ENCODE results near the gene FAM171A1.

The FAM171A1 gene

GRCh38 chr10:15201589-15202300 is 169.3 kb downstream of the FAM171A1 start:
- TF ChIP-seq ZNF274 (IDR thresholded peaks at IDR 0.05; ENCODE audit: low read depth, low read length) = no peak
- no peak overlapping the region for H3K4me3 ChIP-seq (ENCODE audit: low read length)

GRCh38 chr10:15200626-15201025 is 170.5 kb downstream of the FAM171A1 start:
- no peak overlapping the region for H3K4me3 ChIP-seq (ENCODE audit: low read length)

DNA sequence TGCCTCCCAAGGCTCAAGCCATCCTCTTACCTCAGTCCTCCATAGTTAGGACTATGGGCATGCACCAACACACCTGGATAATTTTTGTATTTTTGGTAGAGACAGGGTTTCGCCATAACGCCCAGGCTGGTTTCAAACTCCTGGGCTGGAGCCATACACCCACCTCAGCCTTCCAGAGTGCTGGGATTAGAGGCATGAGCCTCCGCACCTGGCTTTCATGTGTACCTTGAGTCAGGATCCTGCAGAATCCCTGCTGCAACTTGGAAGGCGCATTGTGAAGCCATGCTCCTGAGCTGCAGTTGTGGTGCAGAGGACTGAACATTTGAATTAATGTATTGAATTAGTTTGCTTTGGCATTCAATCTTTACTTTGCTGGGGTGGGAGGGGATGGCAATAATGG is 173.2 kb downstream of the FAM171A1 start:
- no peak for TF ChIP-seq ZNF274 (IDR thresholded peaks at IDR 0.05; ENCODE audit: low read depth, low read length)
- no peak overlapping the region for H3K4me3 ChIP-seq (ENCODE audit: low read length)

More at GRCh38 chr10:15200626-15201025, 170.5 kb downstream of the FAM171A1 start:
- TF ChIP-seq ZNF274 (IDR thresholded peaks at IDR 0.05; ENCODE audit: low read depth, low read length) = no peak

GRCh38 chr10:15197276-15197675 is 173.8 kb downstream of the FAM171A1 start:
- no peak for TF ChIP-seq ZNF274 (IDR thresholded peaks at IDR 0.05; ENCODE audit: low read depth, low read length)
- H3K4me3 ChIP-seq (ENCODE audit: low read length) = no peak overlapping the region

- peak overlapping the region; percentile 16; the same call in 1 of the 2 replicates for H3K4me3 ChIP-seq (ENCODE audit: low read length)
- no peak for TF ChIP-seq ZNF274 (IDR thresholded peaks at IDR 0.05; ENCODE audit: low read depth, low read length)
Observed at GRCh38 chr10:15196021-15196834, 174.9 kb downstream of the FAM171A1 start.

GRCh38 chr10:15189133-15189885 is 181.8 kb downstream of the FAM171A1 start:
- no peak overlapping the region for H3K4me3 ChIP-seq (ENCODE audit: low read length)
- no peak for TF ChIP-seq ZNF274 (IDR thresholded peaks at IDR 0.05; ENCODE audit: low read depth, low read length)

DNA sequence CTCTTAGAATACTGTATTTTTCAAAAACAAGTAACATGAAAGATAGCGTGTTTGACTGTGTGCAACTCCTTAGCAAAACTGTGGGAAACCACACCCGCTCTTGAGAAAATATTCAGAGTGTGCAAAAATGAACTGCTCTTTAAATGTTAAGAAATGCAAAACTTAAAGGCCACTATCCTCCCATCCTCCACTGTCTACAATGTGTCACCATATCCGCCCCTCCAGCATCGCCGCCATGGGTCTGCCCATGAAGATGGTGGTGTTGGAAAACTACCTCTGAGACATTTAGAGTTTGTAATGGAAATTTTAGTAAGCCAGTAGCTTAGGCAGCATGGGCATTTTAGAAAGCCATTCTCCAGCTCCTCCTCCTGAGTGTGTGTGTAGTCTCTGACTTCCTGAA is 182.5 kb downstream of the FAM171A1 start:
- H3K4me3 ChIP-seq (ENCODE audit: low read length) = no peak overlapping the region
- TF ChIP-seq ZNF274 (IDR thresholded peaks at IDR 0.05; ENCODE audit: low read depth, low read length) = no peak

GRCh38 chr10:15183689-15184481 is 187.2 kb downstream of the FAM171A1 start:
- TF ChIP-seq ZNF274 (IDR thresholded peaks at IDR 0.05; ENCODE audit: low read depth, low read length) = no peak
- no peak overlapping the region for H3K4me3 ChIP-seq (ENCODE audit: low read length)

DNA sequence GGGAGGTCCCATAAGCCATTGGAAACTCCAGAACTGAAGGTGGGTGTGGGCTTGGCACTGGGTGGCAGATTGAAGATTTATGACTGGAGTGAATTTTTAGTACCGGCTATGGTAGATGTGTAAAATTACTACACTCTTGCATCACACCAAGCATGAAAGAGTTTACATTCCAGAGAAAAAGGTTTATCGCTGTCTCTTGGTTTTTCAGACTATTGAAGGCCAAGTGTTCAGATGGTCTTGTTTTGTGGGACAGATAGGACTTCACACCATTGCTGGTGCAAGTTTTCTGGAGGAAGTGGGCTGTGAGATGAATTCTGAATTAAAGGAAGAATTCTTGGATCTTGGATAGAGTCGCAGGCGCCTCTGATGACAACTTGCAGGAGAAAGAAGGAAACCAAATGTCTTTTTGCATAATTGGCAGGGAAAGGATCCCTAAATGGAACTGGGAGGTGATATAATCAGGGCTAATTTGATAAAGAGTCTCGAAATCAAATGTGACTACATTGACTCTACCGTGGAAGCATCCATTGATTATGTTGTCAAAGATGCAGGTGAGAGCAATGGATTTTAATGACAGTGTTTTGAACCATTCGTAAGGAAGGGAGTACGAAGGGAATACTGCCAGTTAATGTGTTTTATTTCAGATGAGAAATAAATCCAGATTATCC is 188.4 kb downstream of the FAM171A1 start:
- TF ChIP-seq ZNF274 (IDR thresholded peaks at IDR 0.05; ENCODE audit: low read depth, low read length) = no peak
- H3K4me3 ChIP-seq (ENCODE audit: low read length) = no peak overlapping the region

GRCh38 chr10:15181576-15182156 is 189.4 kb downstream of the FAM171A1 start:
- no peak for TF ChIP-seq ZNF274 (IDR thresholded peaks at IDR 0.05; ENCODE audit: low read depth, low read length)
- H3K4me3 ChIP-seq (ENCODE audit: low read length) = no peak overlapping the region

DNA sequence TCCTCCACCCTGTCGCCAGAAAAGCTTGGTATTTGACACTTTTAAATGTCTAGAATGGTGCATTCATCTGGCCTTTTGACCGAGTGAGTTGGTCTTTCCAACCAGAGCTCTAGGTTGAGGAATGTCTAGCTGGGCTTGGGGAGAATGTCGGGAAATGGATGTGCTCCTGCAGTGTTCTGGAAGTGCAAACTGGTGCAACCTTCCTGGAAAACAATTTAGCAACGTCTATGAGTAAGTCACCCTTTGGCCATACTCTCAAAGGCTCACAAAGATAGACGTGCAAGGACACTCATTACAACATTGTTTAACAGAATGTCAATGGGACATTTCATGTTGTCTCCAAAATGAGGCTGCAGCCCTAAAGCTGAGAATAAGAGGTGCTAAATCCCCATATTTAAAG is 190.4 kb downstream of the FAM171A1 start:
- TF ChIP-seq ZNF274 (IDR thresholded peaks at IDR 0.05; ENCODE audit: low read depth, low read length) = no peak
- H3K4me3 ChIP-seq (ENCODE audit: low read length) = no peak overlapping the region

- H3K4me3 ChIP-seq (ENCODE audit: low read length) = no peak overlapping the region
- no peak for TF ChIP-seq ZNF274 (IDR thresholded peaks at IDR 0.05; ENCODE audit: low read depth, low read length)
Observed at GRCh38 chr10:15176269-15176668, 194.8 kb downstream of the FAM171A1 start.

DNA sequence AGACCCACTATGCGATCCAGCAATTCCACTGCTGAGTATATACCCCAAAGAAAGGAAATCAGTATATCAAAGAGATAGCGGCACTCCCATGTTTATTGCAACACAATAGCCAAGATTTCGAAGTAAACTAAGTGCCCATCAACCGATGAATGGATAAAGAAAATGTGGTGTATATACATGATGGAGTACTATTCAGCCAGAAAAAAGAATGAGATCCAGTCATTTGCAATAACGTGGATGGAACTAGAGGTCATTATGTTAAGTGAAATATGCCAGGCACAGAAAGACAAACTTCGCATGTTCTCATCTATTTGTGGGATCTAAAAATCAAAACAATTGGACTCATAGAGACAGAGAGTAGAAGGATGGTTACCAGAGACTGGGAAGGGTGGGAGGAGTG is 195.5 kb downstream of the FAM171A1 start:
- TF ChIP-seq ZNF274 (IDR thresholded peaks at IDR 0.05; ENCODE audit: low read depth, low read length) = no peak
- H3K4me3 ChIP-seq (ENCODE audit: low read length) = no peak overlapping the region
